GM12865 (cell line): ENCODE data around the gene ZSCAN25.

ENCODE experiments used
- DNase-seq: peaks from one replicate; pipeline ENCODE4 v3.0.0; 2010; ENCODE audit warnings: low read depth
- H3K4me3 ChIP-seq: 2 replicates; pipeline ENCODE4 v1.5.1; 2011; ENCODE audit warnings: mild to moderate bottlenecking, low read depth, low read length, control low read depth
- CTCF ChIP-seq: IDR thresholded peaks from 2 replicates; pipeline ENCODE4 v1.5.1; 2011; ENCODE audit warnings: low read length, control low read depth, low read depth, inconsistent platforms; ENCODE audit not compliant: insufficient read depth; ENCODE audit errors: missing control alignments

The ZSCAN25 gene

GRCh38 chr7:99605527-99605926 lies 11.2 kb upstream of the ZSCAN25 start:
- TF ChIP-seq CTCF = no peak
- no peak overlapping the region for H3K4me3 ChIP-seq
- no peak for DNase-seq

- TF ChIP-seq CTCF = no peak
- DNase-seq = no peak
- H3K4me3 ChIP-seq = no peak overlapping the region
Measured at GRCh38 chr7:99606531-99606930, 10.2 kb upstream of the ZSCAN25 start.

GRCh38 chr7:99607548-99607947 lies 9.2 kb upstream of the ZSCAN25 start:
- H3K4me3 ChIP-seq = no peak overlapping the region
- DNase-seq = no peak
- no peak for TF ChIP-seq CTCF

- no peak for TF ChIP-seq CTCF
- no peak for DNase-seq
- H3K4me3 ChIP-seq = no peak overlapping the region
Measured at GRCh38 chr7:99614495-99614894, 2.3 kb upstream of the ZSCAN25 start.

- DNase-seq = no peak
- TF ChIP-seq CTCF = no peak
- H3K4me3 ChIP-seq = peak overlapping the region; percentile 85
Measured at GRCh38 chr7:99615989-99616358, 772 bp upstream of the ZSCAN25 start.

- no peak for DNase-seq
- H3K4me3 ChIP-seq = peak overlapping the region; percentile 85
- no peak for TF ChIP-seq CTCF
Measured at GRCh38 chr7:99617192-99617781, 541 bp downstream of the ZSCAN25 start.

- no peak for TF ChIP-seq CTCF
- H3K4me3 ChIP-seq = no peak overlapping the region
- DNase-seq = no peak
Measured at GRCh38 chr7:99618726-99619125, 2.0 kb downstream of the ZSCAN25 start.
